ELR (cell line): Measurements from ENCODE around the gene CENPQ.

ENCODE experiments used
- DNase-seq: peaks from one replicate; pipeline ENCODE4 v3.0.0-alpha.2; 2015; ENCODE audit warnings: low read depth

Gene CENPQ

GRCh38 chr6:49541210-49541724 is 78.1 kb downstream of the CENPQ start:
- DNase-seq = peak; percentile 88

GRCh38 chr6:49541936-49542335 is 78.8 kb downstream of the CENPQ start:
- no peak for DNase-seq
